Measurements from ENCODE around the gene PKNOX2. TPM values are rescaled to one million over a fixed set of nuclear protein-coding genes. Genes with fewer than 3 reads are reported as not detected.

Gene PKNOX2
- total RNA-seq, 1 donor from 2014 or later = 41.8 TPM

DNA sequence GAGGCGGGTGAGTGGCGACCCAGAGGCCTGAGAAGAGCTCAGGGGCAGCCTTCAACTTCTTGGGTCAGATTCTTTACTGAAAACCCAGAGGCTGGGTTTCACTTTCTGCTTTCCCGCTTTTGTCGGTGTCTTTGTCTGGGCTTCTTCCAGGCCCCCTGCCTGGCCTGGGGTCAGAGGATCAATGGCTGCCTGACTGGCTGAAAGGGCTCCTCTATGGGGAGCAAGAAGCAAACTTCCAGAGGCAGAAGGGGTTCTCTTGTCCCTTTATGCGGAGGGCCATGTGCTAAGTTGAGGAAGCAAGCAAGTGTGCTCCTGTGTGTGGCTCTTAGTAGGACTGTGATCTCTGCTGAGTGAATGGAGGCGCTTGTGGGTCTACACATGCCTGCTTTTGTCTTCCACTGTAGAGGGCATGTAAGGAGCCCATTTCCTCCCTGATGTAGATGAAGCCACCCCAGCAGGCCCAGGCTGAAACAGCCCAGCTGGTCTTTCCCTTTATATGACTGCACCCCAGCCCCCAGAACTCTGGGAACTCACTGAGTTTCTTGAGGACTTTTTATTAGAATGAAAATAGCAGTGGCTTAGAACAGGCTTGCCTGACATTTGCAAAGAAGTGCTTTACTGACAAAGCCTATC lies 1.0 kb upstream of the PKNOX2 start:
- DNase-seq (ENCODE audit: low spot score) = no peak
- no peak for TF ChIP-seq CTCF (IDR thresholded peaks at IDR 0.05; ENCODE audit: unreplicated experiment)
- H3K4me1 Mint-ChIP-seq (ENCODE audit: unreplicated experiment) = peaks cover 39% of the 10 kb centered on the region
- H3K36me3 Mint-ChIP-seq (ENCODE audit: low read depth, unreplicated experiment) = peaks cover 3% of the 10 kb centered on the region
- peak overlapping the region; percentile 90 for H3K4me3 Mint-ChIP-seq (ENCODE audit: unreplicated experiment)
- peak overlapping the region; percentile 31 for H3K27ac Mint-ChIP-seq (ENCODE audit: unreplicated experiment)
- H3K9me3 Mint-ChIP-seq (ENCODE audit: unreplicated experiment) = no peaks in the 10 kb centered on the region
- H3K27me3 Mint-ChIP-seq (ENCODE audit: unreplicated experiment) = peaks cover 20% of the 10 kb centered on the region

DNA sequence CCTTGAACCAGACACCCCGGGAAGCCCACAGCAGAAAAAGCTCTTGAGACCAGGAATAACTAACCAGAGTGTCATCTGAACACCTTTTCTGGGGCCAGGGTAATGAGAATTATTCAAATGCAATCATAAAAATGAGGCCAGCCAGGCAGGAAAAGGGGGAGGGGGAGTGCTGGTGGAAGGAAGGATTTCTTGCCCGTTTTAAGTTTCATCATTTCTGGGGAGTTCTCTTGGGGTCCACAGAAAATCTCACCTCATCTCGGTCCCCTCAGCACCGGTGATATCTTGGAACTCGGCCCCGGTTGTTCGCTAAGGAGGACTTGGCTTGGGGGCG lies 495 bp upstream of the PKNOX2 start:
- peaks cover 42% of the 10 kb centered on the region for H3K4me1 Mint-ChIP-seq (ENCODE audit: unreplicated experiment)
- H3K9me3 Mint-ChIP-seq (ENCODE audit: unreplicated experiment) = no peaks in the 10 kb centered on the region
- H3K27ac Mint-ChIP-seq (ENCODE audit: unreplicated experiment) = peak overlapping the region; percentile 31
- DNase-seq (ENCODE audit: low spot score) = no peak
- H3K27me3 Mint-ChIP-seq (ENCODE audit: unreplicated experiment) = peaks cover 19% of the 10 kb centered on the region
- peaks cover 3% of the 10 kb centered on the region for H3K36me3 Mint-ChIP-seq (ENCODE audit: low read depth, unreplicated experiment)
- TF ChIP-seq CTCF (IDR thresholded peaks at IDR 0.05; ENCODE audit: unreplicated experiment) = no peak
- peak overlapping the region; percentile 90 for H3K4me3 Mint-ChIP-seq (ENCODE audit: unreplicated experiment)

DNA sequence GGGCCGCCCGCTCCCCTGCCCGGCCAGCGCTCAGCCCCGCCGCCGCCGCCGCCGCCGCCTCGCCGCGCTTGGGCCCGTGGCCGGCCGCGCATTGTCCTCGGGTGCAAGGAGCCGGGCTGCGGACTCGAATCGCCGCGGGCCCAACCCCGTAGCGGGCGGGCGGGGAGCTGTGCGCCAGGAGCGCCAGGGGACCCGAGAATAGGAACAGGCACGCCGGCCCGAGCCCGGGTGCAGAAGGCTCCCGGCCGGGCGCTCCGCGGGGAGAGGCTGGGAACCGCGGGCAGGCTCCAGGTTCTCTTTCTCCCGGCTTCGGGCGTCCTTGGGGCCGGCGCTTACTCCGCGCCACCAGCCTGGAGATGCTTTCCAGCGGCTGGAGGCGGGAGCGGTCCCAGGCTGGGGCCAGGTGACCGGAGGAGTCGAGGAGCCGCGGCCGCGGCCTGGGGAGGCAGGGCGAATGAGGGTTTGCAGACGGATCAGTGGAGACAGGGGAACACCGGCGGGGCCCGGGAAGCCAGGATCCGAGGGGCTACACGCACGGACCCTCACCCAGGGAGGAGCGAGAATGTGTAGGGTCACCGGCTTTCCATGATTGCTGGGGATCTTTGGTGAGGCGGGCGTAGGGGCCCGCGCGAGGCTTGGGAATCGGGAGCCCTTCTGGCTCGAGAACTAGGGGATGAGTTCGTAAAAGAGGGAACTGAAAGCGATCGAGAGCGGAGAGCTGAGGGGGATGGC lies 726 bp downstream of the PKNOX2 start:
- Mint-ChIP-seq H3K9me3 (ENCODE audit: unreplicated experiment) (no peaks in the 10 kb centered on the region), H3K36me3 (ENCODE audit: low read depth, unreplicated experiment) (peaks cover 3% of the 10 kb centered on the region), H3K27me3 (ENCODE audit: unreplicated experiment) (peaks cover 19% of the 10 kb centered on the region), H3K4me3 (ENCODE audit: unreplicated experiment) (peak overlapping the region; percentile 100), H3K27ac (ENCODE audit: unreplicated experiment) (peak overlapping the region; percentile 88), H3K4me1 (ENCODE audit: unreplicated experiment) (peaks cover 50% of the 10 kb centered on the region)
- DNase-seq (ENCODE audit: low spot score) = peak; percentile 39
- TF ChIP-seq CTCF (IDR thresholded peaks at IDR 0.05; ENCODE audit: unreplicated experiment) = no peak

DNA sequence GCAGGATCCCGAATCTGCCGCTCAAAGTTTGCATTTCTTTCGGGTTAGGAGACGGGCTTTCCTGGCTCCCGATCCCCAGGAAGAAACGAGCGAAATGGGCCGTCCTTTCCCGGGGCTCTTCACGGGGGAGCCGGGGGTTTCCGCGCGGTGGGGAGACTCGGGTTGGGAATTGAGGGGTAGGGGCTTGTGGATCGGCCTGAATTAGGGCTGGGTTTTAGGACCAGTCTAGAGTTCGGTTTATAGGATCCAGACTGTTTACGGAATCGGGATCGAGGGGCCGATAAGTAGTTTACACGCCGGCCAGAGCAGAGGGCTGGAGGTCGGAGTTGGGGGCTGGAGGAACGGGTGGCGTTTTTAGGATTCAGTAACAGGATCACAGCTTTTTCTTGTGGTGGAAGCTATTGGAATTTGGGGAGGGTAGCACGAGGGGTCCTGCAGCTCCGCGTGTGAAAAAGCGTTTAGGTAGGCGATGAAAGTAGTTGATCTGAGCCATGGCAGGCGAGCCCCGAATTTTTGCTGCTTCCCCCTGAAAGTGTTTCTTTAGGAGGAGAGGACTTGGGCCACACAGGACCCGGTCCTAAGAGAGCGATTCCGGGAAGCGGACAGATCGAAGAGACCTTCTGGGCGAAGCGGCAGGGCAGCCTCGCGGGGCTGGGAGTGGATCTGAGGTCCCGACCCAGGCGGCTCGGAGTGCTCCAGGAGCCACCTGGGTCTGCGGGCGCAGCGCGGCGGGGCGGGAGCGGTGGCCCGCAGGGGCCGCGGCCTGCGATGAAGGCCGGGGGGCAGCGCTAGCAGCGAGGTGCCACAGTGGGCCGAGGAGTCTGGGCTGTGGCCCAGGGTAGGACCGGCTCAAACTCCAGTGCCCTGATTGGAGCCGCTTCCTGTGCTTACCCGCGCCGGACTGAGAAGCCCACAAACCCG lies 1.6 kb downstream of the PKNOX2 start:
- Mint-ChIP-seq H3K9me3 (ENCODE audit: unreplicated experiment) (no peaks in the 10 kb centered on the region), H3K27me3 (ENCODE audit: unreplicated experiment) (peaks cover 19% of the 10 kb centered on the region), H3K4me1 (ENCODE audit: unreplicated experiment) (peaks cover 54% of the 10 kb centered on the region), H3K36me3 (ENCODE audit: low read depth, unreplicated experiment) (peaks cover 3% of the 10 kb centered on the region), H3K27ac (ENCODE audit: unreplicated experiment) (peak overlapping the region; percentile 88), H3K4me3 (ENCODE audit: unreplicated experiment) (peak overlapping the region; percentile 100)
- TF ChIP-seq CTCF (IDR thresholded peaks at IDR 0.05; ENCODE audit: unreplicated experiment) = no peak
- DNase-seq (ENCODE audit: low spot score) = peak; percentile 45

Data from endothelial cell (in vitro differentiated cells).